Gastrocnemius medialis (tissue), 4 donors: ENCODE data around the gene CIBAR2.

Experiments
- CTCF ChIP-seq, 5 experiments: fragments of 450-650 bp in 3 of 5; fragments of 200-600 bp in 2 of 5; sonication (generic) in 2 of 5; IDR thresholded peaks in 4 of 5; conservative IDR thresholded peaks in 1 of 5; 1 replicate in 4 of 5; 2 replicates in 1 of 5; pipeline ENCODE4 v1.5.1; 2016 to 2019; ENCODE audit warnings: antibody characterized with exemption in 5 of 5, mild to moderate bottlenecking in 3 of 5, moderate library complexity in 3 of 5
- POLR2A ChIP-seq, 2 donors: fragments of 450-650 bp; IDR thresholded peaks; one replicate each; pipeline ENCODE4 v1.6.1; 2017; ENCODE audit warnings: antibody characterized with exemption in 2 of 2, mild to moderate bottlenecking in 2 of 2, moderate library complexity in 2 of 2

- TF ChIP-seq CTCF (IDR thresholded peaks at IDR 0.05 in 4 of 5, conservative IDR thresholded peaks at IDR 0.05 in 1 of 5) (no peak), POLR2A (IDR thresholded peaks at IDR 0.05) (no peak)
These were observed 57.3 kb downstream of the CIBAR2 start for GRCh38 chr16:85054948-85055492.
